A549 (cell line): ENCODE results near the gene SLC6A20. TPM values are rescaled to one million over a fixed set of nuclear protein-coding genes. Genes with fewer than 3 reads are reported as not detected.

ENCODE experiments used
- ATAC-seq, 2 experiments: fragments of 200-7000 bp in 1 of 2; fragments of >200 bp in 1 of 2; cut with Nextera tagmentation in 1 of 2; cut with Tn5 transposase in 1 of 2; 3 replicates each; pipeline versions ENCODE4 v1.8.0 to v1.9.1; 2018 to 2020; ENCODE audit warnings: mild to moderate bottlenecking in 1 of 2, moderate library complexity in 1 of 2
- CTCF ChIA-PET: fragments of 300-600 bp; sonication (Branson Sonifier 250); formaldehyde crosslinking; extraction: SDS; loops from one replicate; lab custom pipeline; 2021; ENCODE audit warnings: antibody characterized with exemption, inconsistent platforms; lab: Yijun Ruan, JAX
- POLR2A ChIA-PET: fragments of 350-600 bp; formaldehyde crosslinking; extraction: SDS; loops from one replicate; lab custom pipeline; 2021; ENCODE audit warnings: antibody characterized with exemption, inconsistent platforms; lab: Yijun Ruan, JAX
- DNase-seq, 2 experiments: peaks; one replicate each; pipeline versions ENCODE4 v3.0.0 to v3.0.0-alpha.2; 2011 to 2016; ENCODE audit warnings: low read depth in 1 of 2, low spot score in 1 of 2
- FAIRE-seq: peaks from 2 replicates; lab custom pipeline; 2011; peaks lifted over from hg19 to GRCh38; lab: Jason Lieb, UNC
- H3K27ac ChIP-seq, 2 experiments: fragments of >200 bp; sonication (Bioruptor Twin); formaldehyde crosslinking; 3 replicates each; pipeline ENCODE4 v1.5.1; 2016 to 2017
- H3K4me1 ChIP-seq: fragments of >200 bp; sonication (Bioruptor Twin); formaldehyde crosslinking; 3 replicates; pipeline ENCODE4 v1.6.1; 2016
- H3K4me2 ChIP-seq: fragments of >200 bp; sonication (Bioruptor Twin); formaldehyde crosslinking; 3 replicates; pipeline ENCODE4 v1.6.1; 2016
- H3K4me3 ChIP-seq: fragments of >200 bp; sonication (Bioruptor Twin); formaldehyde crosslinking; 3 replicates; pipeline ENCODE4 v1.5.1; 2016
- H3K9me3 ChIP-seq: fragments of >200 bp; sonication (Bioruptor Twin); formaldehyde crosslinking; 3 replicates; pipeline ENCODE4 v1.6.1; 2016
- BHLHE40 ChIP-seq: IDR thresholded peaks from 2 replicates; pipeline ENCODE4 v1.6.1; 2012; ENCODE audit warnings: low read depth, low read length, inconsistent platforms
- CBX2 ChIP-seq: fragments of 200-600 bp; sonication (generic); IDR thresholded peaks from 2 replicates; pipeline ENCODE4 v1.6.1; 2016; ENCODE audit warnings: low read depth, mild to moderate bottlenecking, borderline replicate concordance
- CBX8 ChIP-seq: fragments of 200-600 bp; sonication (generic); IDR thresholded peaks from 2 replicates; pipeline ENCODE4 v1.6.1; 2016
- CEBPB ChIP-seq, 2 experiments: fragments of >200 bp in 1 of 2; sonication (Bioruptor Twin) in 1 of 2; formaldehyde crosslinking in 1 of 2; IDR thresholded peaks; 2 replicates each; pipeline ENCODE4 v1.6.1; 2012 to 2016
- CHD2 ChIP-seq: fragments of 150-350 bp; IDR thresholded peaks from 2 replicates; pipeline ENCODE4 v1.6.1; 2014; ENCODE audit warnings: low read length; ENCODE audit not compliant: partially characterized antibody
- CHD4 ChIP-seq: fragments of 200-600 bp; sonication (generic); IDR thresholded peaks from 2 replicates; pipeline ENCODE4 v1.6.1; 2016; ENCODE audit warnings: antibody characterized with exemption, mild to moderate bottlenecking, borderline replicate concordance
- EHF ChIP-seq: fragments of 250-450 bp; sonication (Bioruptor Pico); IDR thresholded peaks from 2 replicates; pipeline ENCODE4 v1.5.0; 2020; ENCODE audit warnings: mild to moderate bottlenecking
- EP300 ChIP-seq, 2 experiments: fragments of >200 bp; sonication (Bioruptor Twin); formaldehyde crosslinking; IDR thresholded peaks; 2 replicates in 1 of 2; 3 replicates in 1 of 2; pipeline ENCODE4 v1.6.1; 2016 to 2017
- GATA3 ChIP-seq: IDR thresholded peaks from 2 replicates; pipeline ENCODE4 v1.6.1; 2012; ENCODE audit warnings: borderline replicate concordance
- HEYL ChIP-seq: fragments of 250-450 bp; sonication (Bioruptor Pico); IDR thresholded peaks from 2 replicates; pipeline ENCODE4 v1.8.0; 2021; ENCODE audit warnings: mild to moderate bottlenecking, moderate library complexity
- HOXB5 ChIP-seq: fragments of 250-450 bp; sonication (Bioruptor Pico); IDR thresholded peaks from 2 replicates; pipeline ENCODE4 v1.5.0; 2020; ENCODE audit warnings: mild to moderate bottlenecking, moderate library complexity
- JUNB ChIP-seq: fragments of >200 bp; sonication (Bioruptor Twin); formaldehyde crosslinking; IDR thresholded peaks from 2 replicates; pipeline ENCODE4 v1.6.1; 2016
- KDM1A ChIP-seq: fragments of 200-600 bp; sonication (generic); IDR thresholded peaks from 2 replicates; pipeline ENCODE4 v1.6.1; 2016; ENCODE audit warnings: low read depth, mild to moderate bottlenecking
- MYC ChIP-seq: IDR thresholded peaks from 2 replicates; pipeline ENCODE4 v1.6.1; 2012; ENCODE audit warnings: mild to moderate bottlenecking, inconsistent platforms, low read length, improper control_type of control experiment, borderline replicate concordance
- NFE2L2 ChIP-seq: fragments of 150-350 bp; conservative IDR thresholded peaks from 2 replicates; pipeline ENCODE4 v1.6.1; 2014; ENCODE audit warnings: low read length
- NPAS2 ChIP-seq: fragments of 250-450 bp; sonication (Bioruptor Pico); IDR thresholded peaks from 2 replicates; pipeline ENCODE4 v1.8.0; 2022; ENCODE audit warnings: mild to moderate bottlenecking, moderate library complexity, borderline replicate concordance
- NR3C1 ChIP-seq: fragments of >200 bp; sonication (Bioruptor Twin); formaldehyde crosslinking; IDR thresholded peaks from 3 replicates; pipeline ENCODE4 v1.6.1; 2017
- PBX3 ChIP-seq: IDR thresholded peaks from 2 replicates; pipeline ENCODE4 v1.6.1; 2012
- PHF8 ChIP-seq: fragments of 200-600 bp; sonication (generic); IDR thresholded peaks from 2 replicates; pipeline ENCODE4 v1.6.1; 2016; ENCODE audit warnings: low read depth, mild to moderate bottlenecking, antibody characterized with exemption, moderate library complexity, borderline replicate concordance
- RAD21 ChIP-seq, 2 experiments: fragments of >200 bp in 1 of 2; sonication (Bioruptor Twin) in 1 of 2; formaldehyde crosslinking in 1 of 2; IDR thresholded peaks in 1 of 2; conservative IDR thresholded peaks in 1 of 2; 2 replicates in 1 of 2; 3 replicates in 1 of 2; pipeline ENCODE4 v1.6.1; 2012 to 2018; ENCODE audit warnings: inconsistent platforms in 1 of 2
- RCOR1 ChIP-seq: fragments of 150-350 bp; IDR thresholded peaks from 2 replicates; pipeline ENCODE4 v1.6.1; 2014; ENCODE audit warnings: antibody characterized with exemption, low read length, low read depth
- RNF2 ChIP-seq: fragments of 200-600 bp; sonication (generic); IDR thresholded peaks from 2 replicates; pipeline ENCODE4 v1.6.1; 2016; ENCODE audit warnings: low read depth, mild to moderate bottlenecking, antibody characterized with exemption, moderate library complexity, borderline replicate concordance
- SMC3 ChIP-seq: fragments of >200 bp; sonication (Bioruptor Twin); formaldehyde crosslinking; IDR thresholded peaks from 3 replicates; pipeline ENCODE4 v1.6.1; 2018; ENCODE audit warnings: inconsistent platforms
- TFCP2L1 ChIP-seq: fragments of 250-450 bp; sonication (Bioruptor Pico); IDR thresholded peaks from 2 replicates; pipeline ENCODE4 v1.5.0; 2021; ENCODE audit warnings: mild to moderate bottlenecking
- TP53 ChIP-seq: fragments of 250-450 bp; sonication (Bioruptor Pico); IDR thresholded peaks from 2 replicates; pipeline ENCODE4 v1.5.0; 2021; ENCODE audit warnings: mild to moderate bottlenecking, moderate library complexity
- ZSCAN20 ChIP-seq: fragments of 250-450 bp; sonication (Bioruptor Pico); IDR thresholded peaks from 2 replicates; pipeline ENCODE4 v1.8.0; 2022; ENCODE audit warnings: mild to moderate bottlenecking, moderate library complexity
- WGBS: methylation state at CpG from one replicate; pipeline ENCODE4 v1.1.6; 2017; ENCODE audit errors: missing lambda C conversion rate; 5-methylcytosine and 5-hydroxymethylcytosine counted together
- polyA plus RNA-seq, 4 experiments: library from polyadenylated mRNA; depleted of rRNA in 3 of 4; stranded (reverse); fragments of >200 nt; fragmentation: RNase III in 1 of 4; extraction: RNeasy Plus Mini Kit Qiagen cat#74134 plus additional on column Dnase treatment in 1 of 4; gene quantifications; 2 replicates in 3 of 4; 3 replicates in 1 of 4; pipeline ENCODE4 v1.2.3, GENCODE V29; 2011 to 2017

SLC6A20 gene
- polyA plus RNA-seq, 2 of the 4 experiments (the other 2 are of a cell fraction) = not detected

GRCh38 chr3:45806072-45806471, 9.7 kb upstream of the SLC6A20 start:
- no peak overlapping the region for H3K4me3 ChIP-seq
- no peaks in the 10 kb centered on the region for H3K9me3 ChIP-seq
- no peak for FAIRE-seq
- H3K4me2 ChIP-seq = no peak overlapping the region
- TF ChIP-seq HOXB5 (CRISPR knock-in tag) (no peak), CHD2 (no peak), BHLHE40 (no peak), EHF (no peak), KDM1A (no peak), CHD4 (no peak), NR3C1 (no peak), CBX8 (no peak)
- TF ChIP-seq, all 56 proteins: peak for 0
- Histone ChIP-seq H3K27ac (no peak overlapping the region), H3K4me1 (no peaks in the 10 kb centered on the region)
- no peak for ATAC-seq
- ChIA-PET CTCF (interaction anchor here (1.4 kb wide), 1 partner anchor 45 kb away, joined by 3 read pairs; no protein-coding TSS in a partner anchor), POLR2A (no interaction called here)
- DNase-seq = no peak
- WGBS = 88% methylated on average over 3 of the region's 3 CpGs

- Histone ChIP-seq H3K4me3 (no peak overlapping the region), H3K9me3 (no peaks in the 10 kb centered on the region), H3K27ac (no peak overlapping the region), H3K4me1 (no peaks in the 10 kb centered on the region), H3K4me2 (no peak overlapping the region)
- ATAC-seq = no peak
- TF ChIP-seq ZSCAN20 (no peak), CBX2 (no peak), MYC (no peak), EP300 (IDR thresholded peaks at IDR 0.05) (no peak), BHLHE40 (no peak), HOXB5 (CRISPR knock-in tag) (no peak)
- 71% methylated on average over 5 of the region's 5 CpGs for WGBS
- CTCF ChIA-PET = interaction anchor here (2.3 kb wide), 1 partner anchor 43 kb away, joined by 5 read pairs; no protein-coding TSS in a partner anchor
- POLR2A ChIA-PET = no interaction called here
- DNase-seq = no peak
- no peak for FAIRE-seq
Measured at GRCh38 chr3:45803252-45803935, 7.1 kb upstream of the SLC6A20 start.

GRCh38 chr3:45802146-45802545, 5.8 kb upstream of the SLC6A20 start:
- no peaks in the 10 kb centered on the region for H3K9me3 ChIP-seq
- POLR2A ChIA-PET = no interaction called here
- no peak overlapping the region for H3K27ac ChIP-seq
- no peak for DNase-seq
- no peak for TF ChIP-seq PHF8
- no peak for TF ChIP-seq CEBPB (IDR thresholded peaks at IDR 0.05)
- no peak for TF ChIP-seq RNF2
- TF ChIP-seq NFE2L2 = no peak
- TF ChIP-seq RAD21 (conservative IDR thresholded peaks at IDR 0.05 in 1 of 2, IDR thresholded peaks at IDR 0.05 in 1 of 2) = no peak
- TF ChIP-seq CBX2 = no peak
- TF ChIP-seq TP53 (CRISPR knock-in tag) = no peak
- TF ChIP-seq BHLHE40 = no peak
- TF ChIP-seq TFCP2L1 (CRISPR knock-in tag) = no peak
- no peak for TF ChIP-seq NPAS2 (CRISPR knock-in tag)
- TF ChIP-seq, all 56 proteins: peak for 0
- CTCF ChIA-PET = interaction anchor here (1.0 to 2.3 kb wide), 4 partner anchors 12 to 42 kb away, joined by 3 to 5 read pairs (median 4); partner anchors contain the start of gene LZTFL1
- H3K4me2 ChIP-seq = no peak overlapping the region
- FAIRE-seq (no peak), ATAC-seq (no peak)
- H3K4me3 ChIP-seq = no peak overlapping the region
- 70% methylated on average over 9 of the region's 9 CpGs for WGBS
- no peaks in the 10 kb centered on the region for H3K4me1 ChIP-seq

GRCh38 chr3:45800611-45801010, 4.3 kb upstream of the SLC6A20 start:
- H3K4me2 ChIP-seq = no peak overlapping the region
- ChIA-PET POLR2A (no interaction called here), CTCF (interaction anchor here (1.3 kb wide), 1 partner anchor 19 kb away, joined by 3 read pairs; no protein-coding TSS in a partner anchor)
- ATAC-seq = no peak
- no peak overlapping the region for H3K27ac ChIP-seq
- no peak overlapping the region for H3K4me3 ChIP-seq
- H3K9me3 ChIP-seq = no peaks in the 10 kb centered on the region
- 37% methylated on average over 3 of the region's 4 CpGs for WGBS
- no peak for DNase-seq
- H3K4me1 ChIP-seq = peaks cover 9% of the 10 kb centered on the region; the same call in 2 of the 3 replicates
- no peak for FAIRE-seq
- TF ChIP-seq JUNB (no peak), NR3C1 (no peak), RCOR1 (no peak), MYC (no peak), SMC3 (no peak), HEYL (CRISPR knock-in tag) (no peak), PBX3 (no peak), NFE2L2 (no peak), GATA3 (no peak)
